ENCODE results near the gene CIZ1. TPM values are rescaled to one million over a fixed set of nuclear protein-coding genes. Genes with fewer than 3 reads are reported as not detected.
A peak's percentile ranks its signal among the peaks of the same experiment; 100 is the strongest.

The CIZ1 gene
- total and polyA plus RNA-seq, 9 of the 15 experiments (the other 6 are each of a cell fraction or from before 2014, with no cell fraction given) = 6.6 to 329 (median 87.8) TPM

- H3K4me1 ChIP-seq (replicated peaks in 1 of 2; ENCODE audit: control insufficient read depth in 2 of 2, insufficient read depth in 2 of 2, low read length in 2 of 2) = peaks cover 16 to 56% of the 10 kb centered on the region in 2 experiments
- ChIA-PET CTCF (ENCODE audit: low intra/inter-chr PET ratio) (interaction anchor here (0.6 kb wide), 1 partner anchor 179 kb away, joined by 3 read pairs; no protein-coding TSS in a partner anchor), POLR2A (no interaction called here)
- no peak overlapping the region for H3K4me3 ChIP-seq
- H3K4me2 ChIP-seq (ENCODE audit: insufficient read depth, low read length) = no peak overlapping the region
- peaks cover 8% of the 10 kb centered on the region; the same call in 1 of the 2 replicates for H4K20me1 ChIP-seq (replicated peaks; ENCODE audit: control insufficient read depth, insufficient read depth, low read length)
- H3K36me3 ChIP-seq (ENCODE audit: control insufficient read depth, insufficient read depth, low read length) = peaks cover 62% of the 10 kb centered on the region
- H3K27me3 ChIP-seq (ENCODE audit: control insufficient read depth in 2 of 2, insufficient read depth in 2 of 2, low read length in 2 of 2) = no peaks in the 10 kb centered on the region
- in situ Hi-C loops (cut with MboI) = no loop called here
- TF ChIP-seq FOXJ2 (tag; IDR thresholded peaks at IDR 0.05) (no peak), RBFOX2 (IDR thresholded peaks at IDR 0.05; ENCODE audit: low read depth, low read length) (peak; percentile 24; the same call in 1 of the 2 replicates), POLR2G (IDR thresholded peaks at IDR 0.05; ENCODE audit: low read depth, low read length) (peak; percentile 46)
- intact Hi-C loops (cut with micrococcal nuclease) = loop anchor here (10.0 kb wide), 2 partner anchors 73 to 153 kb away; partner anchors contain the start of genes CIZ1, GOLGA2 and SWI5
- H3K79me2 ChIP-seq (ENCODE audit: control insufficient read depth, insufficient read depth, low read length) = peaks cover 30% of the 10 kb centered on the region
- no peak overlapping the region for H2AFZ ChIP-seq (ENCODE audit: low read depth, low read length)
- BruUV-seq (replicated peaks) = no TSS peak
- no peak for FAIRE-seq
- ATAC-seq = no peak
- no peaks in the 10 kb centered on the region for H3K9me1 ChIP-seq (ENCODE audit: control insufficient read depth, insufficient read depth, low read length)
- no peak overlapping the region for H3K27ac ChIP-seq (ENCODE audit: extremely low read depth, low read depth, low read length)
- 94% methylated on average over 17 of the region's 27 CpGs for WGBS (ENCODE audit: insufficient coverage, low coverage, missing lambda C conversion rate)
- no peak for DNase-seq (ENCODE audit: extremely low read depth in 1 of 4, low spot score in 3 of 4)
- H3K9me3 ChIP-seq (replicated peaks; ENCODE audit: control insufficient read depth, insufficient read depth, low read depth, low read length) = no peaks in the 10 kb centered on the region
- H3K9ac ChIP-seq (ENCODE audit: insufficient read depth in 1 of 2, low read depth in 2 of 2, low read length in 2 of 2) = no peak overlapping the region; a peak in 1 of 4 replicates
These were observed 69.2 kb downstream of the CIZ1 start for GRCh38 chr9:128121924-128122808.

GRCh38 chr9:128121466-128121810, 69.9 kb downstream of the CIZ1 start:
- Histone ChIP-seq H3K36me3 (ENCODE audit: control insufficient read depth, insufficient read depth, low read length) (peaks cover 65% of the 10 kb centered on the region), H3K4me2 (ENCODE audit: insufficient read depth, low read length) (no peak overlapping the region), H3K27ac (ENCODE audit: extremely low read depth, low read depth, low read length) (no peak overlapping the region), H4K20me1 (replicated peaks; ENCODE audit: control insufficient read depth, insufficient read depth, low read length) (peaks cover 8% of the 10 kb centered on the region; the same call in 1 of the 2 replicates), H3K4me1 (replicated peaks in 1 of 2; ENCODE audit: control insufficient read depth in 2 of 2, insufficient read depth in 2 of 2, low read length in 2 of 2) (peaks cover 17 to 58% of the 10 kb centered on the region in 2 experiments), H3K79me2 (ENCODE audit: control insufficient read depth, insufficient read depth, low read length) (peaks cover 23% of the 10 kb centered on the region), H2AFZ (ENCODE audit: low read depth, low read length) (no peak overlapping the region), H3K4me3 (no peak overlapping the region), H3K9me3 (replicated peaks; ENCODE audit: control insufficient read depth, insufficient read depth, low read depth, low read length) (no peaks in the 10 kb centered on the region), H3K27me3 (ENCODE audit: control insufficient read depth in 2 of 2, insufficient read depth in 2 of 2, low read length in 2 of 2) (no peaks in the 10 kb centered on the region), H3K9me1 (ENCODE audit: control insufficient read depth, insufficient read depth, low read length) (no peaks in the 10 kb centered on the region), H3K9ac (ENCODE audit: insufficient read depth in 1 of 2, low read depth in 2 of 2, low read length in 2 of 2) (no peak overlapping the region)
- intact Hi-C loops (cut with micrococcal nuclease) = loop anchor here (10.0 kb wide), 2 partner anchors 73 to 153 kb away; partner anchors contain the start of genes CIZ1, GOLGA2 and SWI5
- no peak for ATAC-seq
- no TSS peak for BruUV-seq (replicated peaks)
- WGBS (ENCODE audit: insufficient coverage, low coverage, missing lambda C conversion rate) = 97% methylated on average over 5 of the region's 5 CpGs
- no peak for FAIRE-seq
- POLR2A ChIA-PET = interaction anchor here (0.6 to 0.7 kb wide), 2 partner anchors 39 to 174 kb away, joined by 3 to 4 read pairs; no protein-coding TSS in a partner anchor
- DNase-seq (ENCODE audit: extremely low read depth in 1 of 4, low spot score in 3 of 4) = no peak
- in situ Hi-C loops (cut with MboI) = no loop called here
- CTCF ChIA-PET (ENCODE audit: low intra/inter-chr PET ratio) = no interaction called here
- no peak for TF ChIP-seq PHF20 (IDR thresholded peaks at IDR 0.05; ENCODE audit: partially characterized antibody)

Data from K562 (cell line).